ENCODE data around the gene OGT. TPM values are rescaled to one million over a fixed set of nuclear protein-coding genes. Genes with fewer than 3 reads are reported as not detected.
"Not testable (repeated sequence)": the region's sequence is repeated elsewhere in the genome, so short reads cannot be mapped to it uniquely, and the experiment has no call there.

Gene OGT
- total RNA-seq, 2 experiments from 2014 or later = 280 to 304 TPM

GRCh38 chrX:71563921-71564320, 31.0 kb downstream of the OGT start:
- H3K4me1 Mint-ChIP-seq (ENCODE audit: low read depth) = peaks cover 5% of the 10 kb centered on the region
- POLR2A ChIA-PET = no interaction called here
- intact Hi-C loops (cut with micrococcal nuclease) = no loop called here
- CTCF ChIA-PET = interaction anchor here (0.8 to 1.7 kb wide), 2 partner anchors 9 to 12 kb away, joined by 3 to 6 read pairs; no protein-coding TSS in a partner anchor
- H3K9me3 Mint-ChIP-seq = no peaks in the 10 kb centered on the region
- no peak overlapping the region for H3K27ac Mint-ChIP-seq
- H3K36me3 Mint-ChIP-seq = peaks cover 57% of the 10 kb centered on the region
- no peak overlapping the region for H3K4me3 Mint-ChIP-seq
- H3K27me3 Mint-ChIP-seq = no peaks in the 10 kb centered on the region
- DNase-seq = no peak

DNA sequence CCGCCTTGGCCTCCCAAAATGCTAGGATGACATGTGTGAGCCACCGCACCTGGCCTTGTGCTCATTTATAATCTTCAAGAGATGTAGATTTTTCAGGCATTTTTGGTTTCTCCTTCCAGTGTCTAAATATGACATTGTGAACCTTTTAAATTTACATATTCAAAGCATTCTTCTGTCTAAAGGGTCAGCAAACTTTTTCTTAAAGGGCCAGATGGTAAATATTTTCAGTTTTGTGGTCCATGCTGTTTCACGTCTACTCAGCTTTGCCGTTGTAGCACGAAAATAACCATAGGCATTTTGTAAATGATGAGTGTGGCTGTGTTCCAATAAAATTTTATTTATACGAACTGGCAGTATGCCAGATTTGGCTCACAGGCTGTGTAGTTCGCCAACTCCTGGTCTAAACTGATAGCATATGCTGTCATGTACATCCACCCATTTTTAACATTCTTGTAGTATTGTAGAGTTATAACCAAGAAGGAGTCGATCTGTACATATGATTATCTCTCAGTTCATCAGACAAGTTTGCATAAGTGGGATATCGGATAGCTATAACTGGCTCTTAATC, 32.7 kb downstream of the OGT start:
- no peaks in the 10 kb centered on the region for H3K27me3 Mint-ChIP-seq
- ChIA-PET CTCF (no interaction called here), POLR2A (no interaction called here)
- peaks cover 53% of the 10 kb centered on the region for H3K36me3 Mint-ChIP-seq
- intact Hi-C loops (cut with micrococcal nuclease) = no loop called here
- H3K4me1 Mint-ChIP-seq (ENCODE audit: low read depth) = peaks cover 5% of the 10 kb centered on the region
- H3K9me3 Mint-ChIP-seq = no peaks in the 10 kb centered on the region
- no peak for DNase-seq
- no peak overlapping the region for H3K27ac Mint-ChIP-seq
- H3K4me3 Mint-ChIP-seq = no peak overlapping the region

DNA sequence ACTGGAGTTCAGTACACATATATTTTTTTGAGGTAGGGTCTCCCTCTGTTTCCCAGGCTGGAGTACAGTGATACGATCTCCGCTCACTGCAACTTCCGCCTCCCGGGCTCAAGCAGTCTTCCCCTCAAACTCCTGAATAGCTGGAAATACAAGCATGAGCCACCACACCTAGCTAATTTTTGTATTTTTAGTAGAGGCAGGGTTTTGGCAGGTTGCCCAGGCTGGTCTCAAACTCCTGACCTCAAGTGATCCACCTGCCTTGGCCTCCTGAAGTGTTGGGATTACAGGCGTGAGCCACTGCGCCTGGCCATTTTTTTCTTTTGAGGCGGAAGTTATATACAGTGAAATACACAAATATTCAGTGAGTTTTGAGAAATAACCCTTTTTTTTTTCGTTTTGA, 38.5 kb downstream of the OGT start:
- POLR2A ChIA-PET; DNase-seq; H3K27ac Mint-ChIP-seq; H3K27me3 Mint-ChIP-seq; H3K9me3 Mint-ChIP-seq; H3K4me1 Mint-ChIP-seq (ENCODE audit: low read depth); H3K4me3 Mint-ChIP-seq; CTCF ChIA-PET: not testable (repeated sequence)
- H3K36me3 Mint-ChIP-seq = peaks cover 34% of the 10 kb centered on the region
- intact Hi-C loops (cut with micrococcal nuclease) = loop anchor here (5.0 kb wide), 1 partner anchor 36 kb away; no protein-coding TSS in a partner anchor

DNA sequence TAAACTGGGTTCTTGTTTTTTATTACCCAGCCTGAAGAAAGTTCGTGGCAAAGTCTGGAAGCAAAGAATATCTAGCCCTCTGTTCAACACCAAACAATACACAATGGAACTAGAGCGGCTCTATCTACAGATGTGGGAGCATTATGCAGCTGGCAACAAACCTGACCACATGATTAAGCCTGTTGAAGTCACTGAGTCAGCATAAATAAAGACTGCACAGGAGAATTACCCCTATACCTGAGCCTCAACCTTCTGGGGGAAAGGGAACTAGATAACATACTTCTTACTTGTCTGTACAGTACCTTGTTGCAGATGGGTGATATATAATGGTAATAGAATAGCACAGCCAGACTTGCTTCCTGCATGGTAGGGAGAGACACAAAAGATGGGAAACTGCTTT, 40.7 kb downstream of the OGT start:
- no peaks in the 10 kb centered on the region for H3K9me3 Mint-ChIP-seq
- H3K27ac Mint-ChIP-seq = peak overlapping the region; percentile 1
- no peak overlapping the region for H3K4me3 Mint-ChIP-seq
- intact Hi-C loops (cut with micrococcal nuclease) = loop anchor here (5.0 kb wide), 1 partner anchor 34 kb away; no protein-coding TSS in a partner anchor
- peaks cover 32% of the 10 kb centered on the region for H3K36me3 Mint-ChIP-seq
- POLR2A ChIA-PET = no interaction called here
- no peak for DNase-seq
- no peaks in the 10 kb centered on the region for H3K27me3 Mint-ChIP-seq
- CTCF ChIA-PET = interaction anchor here (1.0 kb wide), 1 partner anchor 79 kb away, joined by 3 read pairs; no protein-coding TSS in a partner anchor
- H3K4me1 Mint-ChIP-seq (ENCODE audit: low read depth) = no peaks in the 10 kb centered on the region

DNA sequence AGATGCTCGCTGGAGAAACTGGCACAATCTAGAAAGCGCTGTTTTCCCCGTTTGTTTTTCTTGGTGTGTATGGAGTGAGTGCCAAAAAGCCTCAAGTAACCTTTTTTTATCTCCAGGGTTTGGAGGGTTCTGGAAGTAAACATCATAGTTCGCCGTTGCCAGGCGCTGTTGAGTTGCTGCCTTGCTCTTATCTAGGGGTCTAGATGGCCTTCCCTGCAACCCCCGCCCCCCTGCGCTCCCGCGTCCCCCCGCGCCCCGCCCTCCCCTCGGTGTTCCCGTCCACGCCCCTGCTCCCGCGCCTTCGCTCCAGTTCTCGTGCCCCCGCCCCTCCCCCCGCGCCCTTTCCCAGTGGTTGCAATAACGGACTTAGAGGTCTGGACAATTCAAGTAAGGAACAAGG, 44.8 kb downstream of the OGT start:
- CTCF ChIA-PET = no interaction called here
- no peaks in the 10 kb centered on the region for H3K4me1 Mint-ChIP-seq (ENCODE audit: low read depth)
- H3K36me3 Mint-ChIP-seq = peaks cover 29% of the 10 kb centered on the region
- no peaks in the 10 kb centered on the region for H3K9me3 Mint-ChIP-seq
- H3K27me3 Mint-ChIP-seq = no peaks in the 10 kb centered on the region
- intact Hi-C loops (cut with micrococcal nuclease) = no loop called here
- POLR2A ChIA-PET = no interaction called here
- H3K4me3 Mint-ChIP-seq = no peak overlapping the region
- no peak for DNase-seq
- H3K27ac Mint-ChIP-seq = no peak overlapping the region

DNA sequence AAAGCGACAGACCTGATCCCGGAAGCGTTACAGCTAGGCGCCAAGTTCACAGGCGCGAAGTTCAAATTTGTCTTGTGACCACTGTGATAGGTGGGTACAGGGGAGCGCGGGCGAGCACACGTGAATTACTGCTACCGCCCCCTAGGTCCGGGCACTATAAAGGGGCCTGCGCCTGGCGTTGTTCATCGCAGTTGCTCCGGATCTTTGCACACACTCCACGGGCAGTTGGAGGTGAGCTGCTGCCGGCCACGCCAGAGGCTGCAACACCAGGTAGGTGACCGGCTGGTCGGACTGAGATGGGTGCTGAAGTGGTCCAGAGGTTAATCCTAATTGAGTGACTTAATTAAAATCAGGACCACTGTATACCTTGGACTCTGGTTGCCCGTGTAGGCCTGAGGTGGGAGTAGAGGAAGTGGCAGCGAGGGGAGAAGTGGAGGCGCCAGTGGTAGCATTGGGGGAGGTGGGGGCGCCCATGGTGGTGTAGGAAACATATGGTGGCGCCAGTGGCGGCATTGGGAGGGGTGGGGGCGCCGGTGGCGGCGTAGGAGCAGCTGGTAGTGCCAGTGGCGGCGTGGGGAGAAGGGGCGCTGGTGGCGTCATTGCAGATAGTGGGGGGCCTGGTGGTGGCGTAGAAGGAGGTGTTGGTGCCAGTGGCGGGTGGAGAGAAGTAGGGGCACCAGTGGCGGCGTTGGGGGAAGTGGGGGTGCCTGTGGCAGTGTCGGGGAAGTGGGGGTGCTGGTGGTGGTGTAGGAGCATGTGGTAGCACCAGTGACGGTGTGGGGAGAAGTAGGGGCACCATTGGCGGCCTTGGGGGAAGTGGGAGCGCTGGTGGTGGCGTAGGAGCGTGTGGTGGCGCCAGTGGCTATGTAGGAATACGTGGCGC, 45.6 kb downstream of the OGT start, which contains the start of gene GCNA:
TSS of gene GCNA (plus strand) at position 185 of the 883 bp plus-strand sequence. CDS start 2,385 bp downstream, outside the sequence.
- H3K4me1 Mint-ChIP-seq (ENCODE audit: low read depth) = no peaks in the 10 kb centered on the region
- intact Hi-C loops (cut with micrococcal nuclease) = no loop called here
- H3K27ac Mint-ChIP-seq = no peak within 1 kb of the TSS
- ChIA-PET POLR2A (no interaction called here), CTCF (no interaction called here)
- H3K4me3 Mint-ChIP-seq = no peak within 1 kb of the TSS
- H3K36me3 Mint-ChIP-seq = peaks cover 24% of the 10 kb centered on the region
- H3K9me3 Mint-ChIP-seq = no peaks in the 10 kb centered on the region
- H3K27me3 Mint-ChIP-seq = no peaks in the 10 kb centered on the region
- DNase-seq = no peak

DNA sequence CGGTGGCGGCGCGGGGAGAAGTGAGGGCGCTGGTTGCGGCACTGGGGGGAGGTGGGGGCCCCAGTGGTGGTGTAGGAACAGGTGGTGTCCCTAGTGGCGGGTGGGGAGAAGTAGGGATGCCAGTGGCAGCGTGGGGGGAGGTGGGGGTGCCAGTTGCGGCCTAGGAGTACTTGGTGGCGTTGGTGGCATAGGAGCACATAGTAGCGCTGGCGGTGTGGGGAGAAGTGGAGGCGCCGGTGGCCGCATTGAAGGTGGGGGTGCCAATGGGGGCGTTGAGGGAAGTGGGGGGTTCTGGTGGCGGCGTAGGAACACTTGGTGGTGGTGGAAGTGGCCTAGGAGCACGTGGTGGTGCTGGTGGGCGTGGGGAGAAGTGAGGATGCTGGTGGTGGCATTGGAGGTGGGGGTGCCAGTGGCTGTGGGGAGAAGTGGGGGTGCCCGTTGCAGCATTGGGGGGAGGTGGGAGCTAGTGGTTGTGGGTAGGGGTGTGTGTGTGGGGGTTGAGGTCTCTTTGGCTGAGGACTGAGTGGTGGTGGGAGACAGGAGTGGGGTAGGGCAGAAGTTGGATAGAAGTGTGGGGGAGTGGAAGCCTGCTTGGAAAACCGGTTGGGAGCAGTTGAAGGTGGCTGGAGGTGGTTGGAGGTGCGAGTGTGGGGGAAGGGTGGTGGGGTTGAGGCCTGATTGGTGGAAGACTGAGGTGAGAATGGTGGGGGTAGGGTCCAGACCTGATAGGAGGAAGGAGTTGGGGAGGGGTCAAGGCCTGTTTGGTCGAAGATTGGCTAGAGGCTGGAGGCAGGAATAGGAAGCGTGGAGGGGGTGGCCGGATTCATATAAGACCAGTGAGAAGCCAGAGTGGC, 46.5 kb downstream of the OGT start:
- peaks cover 18% of the 10 kb centered on the region for H3K36me3 Mint-ChIP-seq
- POLR2A ChIA-PET = no interaction called here
- no peaks in the 10 kb centered on the region for H3K4me1 Mint-ChIP-seq (ENCODE audit: low read depth)

GRCh38 chrX:71579990-71580380, 47.1 kb downstream of the OGT start:
- Mint-ChIP-seq H3K27ac (no peak overlapping the region), H3K9me3 (no peaks in the 10 kb centered on the region), H3K4me1 (ENCODE audit: low read depth) (no peaks in the 10 kb centered on the region), H3K4me3 (no peak overlapping the region), H3K27me3 (no peaks in the 10 kb centered on the region), H3K36me3 (peaks cover 18% of the 10 kb centered on the region)
- CTCF ChIA-PET = no interaction called here
- DNase-seq = no peak
- intact Hi-C loops (cut with micrococcal nuclease) = no loop called here
- POLR2A ChIA-PET = no interaction called here

More for the DNA sequence above, 46.5 kb downstream of the OGT start:
- Mint-ChIP-seq H3K27ac (no peak overlapping the region), H3K27me3 (no peaks in the 10 kb centered on the region), H3K4me3 (no peak overlapping the region), H3K9me3 (no peaks in the 10 kb centered on the region)
- intact Hi-C loops (cut with micrococcal nuclease) = no loop called here
- no peak for DNase-seq
- CTCF ChIA-PET = no interaction called here

- Mint-ChIP-seq H3K4me3 (no peak overlapping the region), H3K4me1 (ENCODE audit: low read depth) (no peaks in the 10 kb centered on the region), H3K27me3 (no peaks in the 10 kb centered on the region), H3K9me3 (no peaks in the 10 kb centered on the region), H3K36me3 (peaks cover 15% of the 10 kb centered on the region), H3K27ac (no peak overlapping the region)
- ChIA-PET POLR2A (no interaction called here), CTCF (no interaction called here)
- intact Hi-C loops (cut with micrococcal nuclease) = no loop called here
- DNase-seq = no peak
Observed at GRCh38 chrX:71581210-71581609, 48.3 kb downstream of the OGT start.

GRCh38 chrX:71586929-71587328, 54.0 kb downstream of the OGT start:
- POLR2A ChIA-PET = no interaction called here
- Mint-ChIP-seq H3K4me3 (no peak overlapping the region), H3K27ac (peak overlapping the region; percentile 15), H3K27me3 (no peaks in the 10 kb centered on the region), H3K36me3 (peaks cover 2% of the 10 kb centered on the region), H3K9me3 (no peaks in the 10 kb centered on the region), H3K4me1 (ENCODE audit: low read depth) (no peaks in the 10 kb centered on the region)
- CTCF ChIA-PET = interaction anchor here (0.6 kb wide), 1 partner anchor 17 kb away, joined by 3 read pairs; no protein-coding TSS in a partner anchor
- intact Hi-C loops (cut with micrococcal nuclease) = no loop called here
- DNase-seq = no peak

DNA sequence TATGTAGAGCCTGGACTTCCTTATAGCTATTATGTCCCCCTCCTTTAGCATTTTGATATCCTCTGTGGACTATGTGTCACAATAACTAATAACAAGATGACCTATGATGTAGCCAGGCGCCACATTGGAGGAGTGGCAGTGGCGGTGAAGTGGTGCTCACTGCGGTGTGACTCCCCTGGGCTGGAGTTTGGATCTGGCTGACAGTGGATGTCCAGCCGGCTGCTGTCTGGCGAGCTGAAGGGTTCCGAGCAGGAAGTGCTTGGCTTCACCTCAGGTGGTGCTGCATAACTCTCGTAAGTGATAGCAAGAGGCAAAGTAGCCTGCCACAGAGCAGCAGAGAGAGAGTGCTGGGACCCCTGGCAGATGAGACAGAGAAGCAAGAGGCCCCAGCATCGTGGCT, 60.3 kb downstream of the OGT start:
- H3K4me1 Mint-ChIP-seq (ENCODE audit: low read depth); H3K4me3 Mint-ChIP-seq; H3K36me3 Mint-ChIP-seq; H3K27ac Mint-ChIP-seq; intact Hi-C loops (cut with micrococcal nuclease); POLR2A ChIA-PET; CTCF ChIA-PET; H3K27me3 Mint-ChIP-seq; H3K9me3 Mint-ChIP-seq; DNase-seq: not testable (repeated sequence)

- Mint-ChIP-seq H3K36me3 (peaks cover 46% of the 10 kb centered on the region), H3K4me3 (no peak overlapping the region), H3K9me3 (peaks cover 6% of the 10 kb centered on the region), H3K4me1 (ENCODE audit: low read depth) (peaks cover 26% of the 10 kb centered on the region), H3K27ac (peak overlapping the region; percentile 70), H3K27me3 (no peaks in the 10 kb centered on the region)
- POLR2A ChIA-PET = no interaction called here
- DNase-seq = no peak
- intact Hi-C loops (cut with micrococcal nuclease) = no loop called here
- CTCF ChIA-PET = interaction anchor here (1.1 to 1.9 kb wide), 3 partner anchors 17 to 55 kb away, joined by 4 to 6 read pairs (median 6); no protein-coding TSS in a partner anchor
Observed at GRCh38 chrX:71599965-71600364, 67.1 kb downstream of the OGT start.

Data from activated CD4-positive, alpha-beta memory T cell treated with anti-CD3 and anti-CD28 coated beads for 36 hours (primary cell).